Smooth muscle cell (in vitro differentiated cells): Measurements from ENCODE around the gene RGS4. TPM values are rescaled to one million over a fixed set of nuclear protein-coding genes. Genes with fewer than 3 reads are reported as not detected.
A peak's percentile ranks its signal among the peaks of the same experiment; 100 is the strongest.

Experiments used
- DNase-seq: peaks from one replicate; lab custom pipeline; 2025; ENCODE audit not compliant: unreplicated experiment; lab: John Stamatoyannopoulos, UW
- H2AFZ ChIP-seq: fragments of 200-600 bp; sonication (generic); 2 replicates; pipeline ENCODE4 v1.6.0; 2016; ENCODE audit warnings: antibody characterized with exemption, low read depth, mild to moderate bottlenecking
- H3F3A ChIP-seq: fragments of 200-600 bp; sonication (generic); 2 replicates; pipeline ENCODE4 v1.6.0; 2017; ENCODE audit warnings: antibody characterized with exemption, low read depth
- H3K27ac ChIP-seq: fragments of 200-600 bp; sonication (generic); 2 replicates; pipeline ENCODE4 v1.5.1; 2016; ENCODE audit warnings: low read depth, mild to moderate bottlenecking
- H3K27me3 ChIP-seq: fragments of 200-600 bp; sonication (generic); 2 replicates; pipeline ENCODE4 v1.6.1; 2016; ENCODE audit warnings: low read depth, mild to moderate bottlenecking
- H3K36me3 ChIP-seq: fragments of 200-600 bp; sonication (generic); 2 replicates; pipeline ENCODE4 v1.5.1; 2016; ENCODE audit warnings: low read depth
- H3K4me1 ChIP-seq: fragments of 200-600 bp; sonication (generic); 2 replicates; pipeline ENCODE4 v1.5.1; 2016; ENCODE audit warnings: low read depth
- H3K4me2 ChIP-seq: fragments of 200-600 bp; sonication (generic); 2 replicates; pipeline ENCODE4 v1.6.0; 2016; ENCODE audit warnings: mild to moderate bottlenecking
- H3K4me3 ChIP-seq: fragments of 200-600 bp; sonication (generic); 2 replicates; pipeline ENCODE4 v1.5.1; 2016; ENCODE audit warnings: mild to moderate bottlenecking
- H3K79me2 ChIP-seq: fragments of 200-600 bp; sonication (generic); 2 replicates; pipeline ENCODE4 v1.6.0; 2016; ENCODE audit warnings: low read depth, mild to moderate bottlenecking
- H3K9ac ChIP-seq: fragments of 200-600 bp; sonication (generic); 2 replicates; pipeline ENCODE4 v1.6.0; 2016; ENCODE audit warnings: low read depth
- H3K9me3 ChIP-seq: fragments of 200-600 bp; sonication (generic); replicated peaks from 2 replicates; pipeline ENCODE4 v1.5.1; 2016; ENCODE audit warnings: low read depth
- H4K20me1 ChIP-seq: fragments of 200-600 bp; sonication (generic); 2 replicates; pipeline ENCODE4 v1.6.0; 2016; ENCODE audit warnings: low read depth
- CTCF ChIP-seq: fragments of 200-600 bp; sonication (generic); IDR thresholded peaks from 2 replicates; pipeline ENCODE4 v1.5.1; 2017; ENCODE audit warnings: borderline replicate concordance, mild to moderate bottlenecking, antibody characterized with exemption; ENCODE audit not compliant: insufficient read depth, poor library complexity, severe bottlenecking
- WGBS: methylation state at CpG from one replicate; pipeline ENCODE4 v1.1.7; 2016; ENCODE audit warnings: low lambda C conversion rate; 5-methylcytosine and 5-hydroxymethylcytosine counted together
- polyA plus RNA-seq: library from polyadenylated mRNA; unstranded; fragments of >200 nt; fragmentation: Nextera tagmentation; extraction: Ambion mirVana; gene quantifications from 2 replicates; pipeline ENCODE4 v1.2.1, GENCODE V29; 2016
- total RNA-seq: library from RNA; depleted of rRNA; stranded (reverse); fragments of >200 nt; gene quantifications from 2 replicates; pipeline ENCODE4 v1.2.3, GENCODE V29; 2014

The RGS4 gene
- total RNA-seq = 35.8 and 50.6 TPM in 2 replicates
- polyA plus RNA-seq = 6.2 and 16.0 TPM in 2 replicates

DNA sequence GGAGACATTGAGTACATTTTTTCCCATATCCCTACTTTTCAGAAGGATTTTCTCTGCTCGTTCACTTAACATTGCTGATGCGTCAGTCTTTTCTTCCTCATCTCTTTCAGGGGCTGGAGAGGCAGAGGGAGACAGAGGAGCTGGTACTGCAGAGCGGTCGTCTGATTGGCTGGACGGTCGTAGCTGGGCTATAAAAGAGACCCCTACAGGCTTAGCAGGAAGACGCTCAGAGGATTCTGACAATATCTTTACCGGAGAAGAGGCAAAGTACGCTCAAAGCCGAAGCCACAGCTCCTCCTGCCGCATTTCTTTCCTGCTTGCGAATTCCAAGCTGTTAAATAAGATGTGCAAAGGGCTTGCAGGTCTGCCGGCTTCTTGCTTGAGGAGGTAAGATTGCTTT is at the start of gene RGS4:
Gene RGS4 (plus strand): TSS at position 220 of the 400 bp plus-strand sequence. CDS start 124 bp downstream, at position 344.
- peak; percentile 8 for DNase-seq
- H3K9ac ChIP-seq = no peak within 1 kb of the TSS

DNA sequence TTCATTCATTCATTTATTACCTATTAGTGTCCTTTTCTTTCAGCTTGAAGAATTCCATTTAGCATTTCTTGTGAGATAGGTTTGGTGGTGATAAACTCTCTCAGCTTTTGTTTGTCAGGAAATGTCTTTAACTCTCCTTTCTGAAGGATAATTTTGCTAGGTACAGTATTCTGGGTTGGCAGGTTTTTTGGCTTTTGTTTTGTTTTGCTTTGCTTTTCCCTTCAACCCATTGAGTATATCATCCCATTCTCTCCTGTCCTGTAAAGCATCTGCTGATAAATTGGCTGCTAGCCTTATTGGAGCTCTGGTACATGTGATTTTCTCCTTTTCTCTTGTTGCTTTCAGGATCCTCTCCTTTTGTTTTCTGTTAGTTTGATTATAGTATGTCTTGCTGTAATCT is 47.0 kb upstream of the RGS4 start:
- Histone ChIP-seq H3K79me2 (no peaks in the 10 kb centered on the region), H3K9ac (no peak overlapping the region), H3K4me3 (no peak overlapping the region), H3K4me2 (no peak overlapping the region), H3K27me3 (no peaks in the 10 kb centered on the region), H3K27ac (no peak overlapping the region), H3F3A (no peaks in the 10 kb centered on the region), H3K36me3 (no peaks in the 10 kb centered on the region), H3K9me3 (peaks cover 8% of the 10 kb centered on the region), H3K4me1 (no peaks in the 10 kb centered on the region), H4K20me1 (no peaks in the 10 kb centered on the region), H2AFZ (no peak overlapping the region)
- DNase-seq = no peak
- no peak for TF ChIP-seq CTCF

More for the DNA sequence above, at the start of gene RGS4:
- Histone ChIP-seq H3K4me3 (peak within 1 kb of the TSS; percentile 37), H3K79me2 (peaks cover 7% of the 10 kb centered on the region), H3K36me3 (no peaks in the 10 kb centered on the region), H3K9me3 (no peaks in the 10 kb centered on the region), H3F3A (no peaks in the 10 kb centered on the region), H3K4me1 (peaks cover 8% of the 10 kb centered on the region), H3K27ac (no peak within 1 kb of the TSS), H4K20me1 (no peaks in the 10 kb centered on the region), H3K4me2 (peak within 1 kb of the TSS; percentile 71), H3K27me3 (no peaks in the 10 kb centered on the region), H2AFZ (peak within 1 kb of the TSS; percentile 26)
- under 1% methylated on average over 13 of the region's 13 CpGs for WGBS
- TF ChIP-seq CTCF = peak; percentile 39

DNA sequence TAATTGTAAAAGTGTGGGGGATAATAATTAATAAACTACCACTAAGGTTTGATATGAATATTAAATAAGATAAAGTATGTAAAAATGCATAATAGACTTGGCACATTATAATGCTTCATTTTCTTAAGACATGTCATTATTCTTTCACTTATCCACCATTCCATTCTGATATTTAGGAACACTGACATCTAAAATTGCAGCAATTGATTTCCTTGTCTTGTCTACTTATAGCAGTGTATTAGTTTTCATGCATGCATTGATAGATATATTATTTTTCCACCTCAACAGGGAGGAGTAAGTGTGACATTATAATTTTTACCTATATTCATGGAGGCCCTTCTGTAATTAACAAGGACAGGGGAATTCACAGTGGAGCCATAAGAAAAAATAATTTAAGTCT is 41.6 kb upstream of the RGS4 start:
- Histone ChIP-seq H3K4me1 (no peaks in the 10 kb centered on the region), H3K4me2 (no peak overlapping the region)

More for the DNA sequence above, 41.6 kb upstream of the RGS4 start:
- DNase-seq = no peak
- no peak overlapping the region for H3K9ac ChIP-seq
- H3K4me3 ChIP-seq = no peak overlapping the region
- H3K79me2 ChIP-seq = no peaks in the 10 kb centered on the region
- H3K9me3 ChIP-seq = peaks cover under 1% of the 10 kb centered on the region
- no peaks in the 10 kb centered on the region for H3F3A ChIP-seq
- no peak overlapping the region for H3K27ac ChIP-seq
- H2AFZ ChIP-seq = no peak overlapping the region
- no peaks in the 10 kb centered on the region for H4K20me1 ChIP-seq
- H3K36me3 ChIP-seq = no peaks in the 10 kb centered on the region
- no peaks in the 10 kb centered on the region for H3K27me3 ChIP-seq
- TF ChIP-seq CTCF = no peak
